GM12872 (cell line): ENCODE data around the gene ATXN2.
A peak's percentile ranks its signal among the peaks of the same experiment; 100 is the strongest.

Source experiments
- CTCF ChIP-seq: IDR thresholded peaks from 3 replicates; pipeline ENCODE4 v1.5.1; 2011; ENCODE audit warnings: low read depth, mild to moderate bottlenecking, low read length, moderate library complexity; ENCODE audit not compliant: insufficient read depth

ATXN2 gene

GRCh38 chr12:111455448-111456320 is 143.4 kb downstream of the ATXN2 start:
- no peak for TF ChIP-seq CTCF

- TF ChIP-seq CTCF = no peak
These were observed 144.2 kb downstream of the ATXN2 start for GRCh38 chr12:111454716-111455447.

GRCh38 chr12:111454311-111454710 is 144.8 kb downstream of the ATXN2 start:
- TF ChIP-seq CTCF = no peak

GRCh38 chr12:111453071-111453989 is 145.8 kb downstream of the ATXN2 start:
- TF ChIP-seq CTCF = no peak

GRCh38 chr12:111451649-111452129 is 147.4 kb downstream of the ATXN2 start:
- TF ChIP-seq CTCF = peak; percentile 71

- TF ChIP-seq CTCF = no peak
These were observed 147.9 kb downstream of the ATXN2 start for GRCh38 chr12:111451232-111451631.
